A549 (cell line): ENCODE measurements around the gene CEBPZ. TPM values are rescaled to one million over a fixed set of nuclear protein-coding genes. Genes with fewer than 3 reads are reported as not detected.

Experiments used
- ATAC-seq, 2 experiments: fragments of 200-7000 bp in 1 of 2; fragments of >200 bp in 1 of 2; cut with Nextera tagmentation in 1 of 2; cut with Tn5 transposase in 1 of 2; 3 replicates each; pipeline versions ENCODE4 v1.8.0 to v1.9.1; 2018 to 2020; ENCODE audit warnings: mild to moderate bottlenecking in 1 of 2, moderate library complexity in 1 of 2
- CTCF ChIA-PET: fragments of 300-600 bp; sonication (Branson Sonifier 250); formaldehyde crosslinking; extraction: SDS; loops from one replicate; lab custom pipeline; 2021; ENCODE audit warnings: antibody characterized with exemption, inconsistent platforms; lab: Yijun Ruan, JAX
- POLR2A ChIA-PET: fragments of 350-600 bp; formaldehyde crosslinking; extraction: SDS; loops from one replicate; lab custom pipeline; 2021; ENCODE audit warnings: antibody characterized with exemption, inconsistent platforms; lab: Yijun Ruan, JAX
- DNase-seq, 2 experiments: peaks; one replicate each; pipeline versions ENCODE4 v3.0.0 to v3.0.0-alpha.2; 2011 to 2016; ENCODE audit warnings: low read depth in 1 of 2, low spot score in 1 of 2
- FAIRE-seq: peaks from 2 replicates; lab custom pipeline; 2011; peaks lifted over from hg19 to GRCh38; lab: Jason Lieb, UNC
- H3K27ac ChIP-seq, 2 experiments: fragments of >200 bp; sonication (Bioruptor Twin); formaldehyde crosslinking; 3 replicates each; pipeline ENCODE4 v1.5.1; 2016 to 2017
- H3K4me1 ChIP-seq: fragments of >200 bp; sonication (Bioruptor Twin); formaldehyde crosslinking; 3 replicates; pipeline ENCODE4 v1.6.1; 2016
- H3K4me2 ChIP-seq: fragments of >200 bp; sonication (Bioruptor Twin); formaldehyde crosslinking; 3 replicates; pipeline ENCODE4 v1.6.1; 2016
- H3K4me3 ChIP-seq: fragments of >200 bp; sonication (Bioruptor Twin); formaldehyde crosslinking; 3 replicates; pipeline ENCODE4 v1.5.1; 2016
- H3K9me3 ChIP-seq: fragments of >200 bp; sonication (Bioruptor Twin); formaldehyde crosslinking; 3 replicates; pipeline ENCODE4 v1.6.1; 2016
- BCL3 ChIP-seq: fragments of >200 bp; sonication (Bioruptor Twin); formaldehyde crosslinking; IDR thresholded peaks from 3 replicates; pipeline ENCODE4 v1.6.1; 2016
- BHLHE40 ChIP-seq: IDR thresholded peaks from 2 replicates; pipeline ENCODE4 v1.6.1; 2012; ENCODE audit warnings: low read depth, low read length, inconsistent platforms
- CEBPB ChIP-seq, 2 experiments: fragments of >200 bp in 1 of 2; sonication (Bioruptor Twin) in 1 of 2; formaldehyde crosslinking in 1 of 2; IDR thresholded peaks; 2 replicates each; pipeline ENCODE4 v1.6.1; 2012 to 2016
- EHMT2 ChIP-seq: fragments of 200-600 bp; sonication (generic); IDR thresholded peaks from 2 replicates; pipeline ENCODE4 v1.6.1; 2016; ENCODE audit warnings: antibody characterized with exemption, low read depth, mild to moderate bottlenecking, moderate library complexity
- EP300 ChIP-seq, 2 experiments: fragments of >200 bp; sonication (Bioruptor Twin); formaldehyde crosslinking; IDR thresholded peaks; 2 replicates in 1 of 2; 3 replicates in 1 of 2; pipeline ENCODE4 v1.6.1; 2016 to 2017
- MAFK ChIP-seq: fragments of 450-650 bp; IDR thresholded peaks from 2 replicates; pipeline ENCODE4 v1.6.1; 2014; ENCODE audit not compliant: partially characterized antibody
- MAZ ChIP-seq: fragments of 150-350 bp; IDR thresholded peaks from 2 replicates; pipeline ENCODE4 v1.6.1; 2014; ENCODE audit warnings: antibody characterized with exemption, low read depth, low read length, borderline replicate concordance
- NFE2L2 ChIP-seq: fragments of 150-350 bp; conservative IDR thresholded peaks from 2 replicates; pipeline ENCODE4 v1.6.1; 2014; ENCODE audit warnings: low read length
- POLR2AphosphoS2 ChIP-seq: conservative IDR thresholded peaks from 2 replicates; pipeline ENCODE4 v1.6.1; 2012; ENCODE audit warnings: low read length, improper control_type of control experiment, inconsistent platforms
- SMC3 ChIP-seq: fragments of >200 bp; sonication (Bioruptor Twin); formaldehyde crosslinking; IDR thresholded peaks from 3 replicates; pipeline ENCODE4 v1.6.1; 2018; ENCODE audit warnings: inconsistent platforms
- TFCP2L1 ChIP-seq: fragments of 250-450 bp; sonication (Bioruptor Pico); IDR thresholded peaks from 2 replicates; pipeline ENCODE4 v1.5.0; 2021; ENCODE audit warnings: mild to moderate bottlenecking
- ZC3H11A ChIP-seq: fragments of 450-650 bp; IDR thresholded peaks from 2 replicates; pipeline ENCODE4 v1.6.1; 2014; ENCODE audit warnings: antibody characterized with exemption, mild to moderate bottlenecking
- ZNF302 ChIP-seq: fragments of 250-450 bp; sonication (Bioruptor Pico); IDR thresholded peaks from 2 replicates; pipeline ENCODE4 v1.9.0; 2021; ENCODE audit warnings: inconsistent platforms, mild to moderate bottlenecking, moderate library complexity
- WGBS: methylation state at CpG from one replicate; pipeline ENCODE4 v1.1.6; 2017; ENCODE audit errors: missing lambda C conversion rate; 5-methylcytosine and 5-hydroxymethylcytosine counted together
- polyA plus RNA-seq, 4 experiments: library from polyadenylated mRNA; depleted of rRNA in 3 of 4; stranded (reverse); fragments of >200 nt; fragmentation: RNase III in 1 of 4; extraction: RNeasy Plus Mini Kit Qiagen cat#74134 plus additional on column Dnase treatment in 1 of 4; gene quantifications; 2 replicates in 3 of 4; 3 replicates in 1 of 4; pipeline ENCODE4 v1.2.3, GENCODE V29; 2011 to 2017
- TF ChIP-seq, protein P1 (sequence below): IDR thresholded peaks from 2 replicates; pipeline ENCODE4 v1.6.1; 2012; ENCODE audit warnings: low read depth, borderline replicate concordance
- TF ChIP-seq, protein P2 (sequence below): fragments of 200-600 bp; sonication (generic); IDR thresholded peaks from 2 replicates; pipeline ENCODE4 v1.6.1; 2016; ENCODE audit warnings: antibody characterized with exemption, mild to moderate bottlenecking, moderate library complexity
- TF ChIP-seq, protein P3 (sequence below): IDR thresholded peaks from 2 replicates; pipeline ENCODE4 v1.6.1; 2012
- TF ChIP-seq, protein P4 (sequence below): fragments of >200 bp; sonication (Bioruptor Twin); formaldehyde crosslinking; IDR thresholded peaks from 2 replicates; pipeline ENCODE4 v1.6.1; 2016

Gene CEBPZ
- polyA plus RNA-seq, 2 of the 4 experiments (the other 2 are of a cell fraction): 70.9 to 71.5 TPM

- 18% methylated on average over 18 of the region's 18 CpGs for WGBS
- TF ChIP-seq, protein P1, sequence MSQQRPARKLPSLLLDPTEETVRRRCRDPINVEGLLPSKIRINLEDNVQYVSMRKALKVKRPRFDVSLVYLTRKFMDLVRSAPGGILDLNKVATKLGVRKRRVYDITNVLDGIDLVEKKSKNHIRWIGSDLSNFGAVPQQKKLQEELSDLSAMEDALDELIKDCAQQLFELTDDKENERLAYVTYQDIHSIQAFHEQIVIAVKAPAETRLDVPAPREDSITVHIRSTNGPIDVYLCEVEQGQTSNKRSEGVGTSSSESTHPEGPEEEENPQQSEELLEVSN: no peak
- TF ChIP-seq EHMT2: no peak
- TF ChIP-seq MAFK: no peak
- no peak for TF ChIP-seq POLR2AphosphoS2
- TF ChIP-seq ZNF302 (CRISPR knock-in tag): no peak
- TF ChIP-seq, protein P2, sequence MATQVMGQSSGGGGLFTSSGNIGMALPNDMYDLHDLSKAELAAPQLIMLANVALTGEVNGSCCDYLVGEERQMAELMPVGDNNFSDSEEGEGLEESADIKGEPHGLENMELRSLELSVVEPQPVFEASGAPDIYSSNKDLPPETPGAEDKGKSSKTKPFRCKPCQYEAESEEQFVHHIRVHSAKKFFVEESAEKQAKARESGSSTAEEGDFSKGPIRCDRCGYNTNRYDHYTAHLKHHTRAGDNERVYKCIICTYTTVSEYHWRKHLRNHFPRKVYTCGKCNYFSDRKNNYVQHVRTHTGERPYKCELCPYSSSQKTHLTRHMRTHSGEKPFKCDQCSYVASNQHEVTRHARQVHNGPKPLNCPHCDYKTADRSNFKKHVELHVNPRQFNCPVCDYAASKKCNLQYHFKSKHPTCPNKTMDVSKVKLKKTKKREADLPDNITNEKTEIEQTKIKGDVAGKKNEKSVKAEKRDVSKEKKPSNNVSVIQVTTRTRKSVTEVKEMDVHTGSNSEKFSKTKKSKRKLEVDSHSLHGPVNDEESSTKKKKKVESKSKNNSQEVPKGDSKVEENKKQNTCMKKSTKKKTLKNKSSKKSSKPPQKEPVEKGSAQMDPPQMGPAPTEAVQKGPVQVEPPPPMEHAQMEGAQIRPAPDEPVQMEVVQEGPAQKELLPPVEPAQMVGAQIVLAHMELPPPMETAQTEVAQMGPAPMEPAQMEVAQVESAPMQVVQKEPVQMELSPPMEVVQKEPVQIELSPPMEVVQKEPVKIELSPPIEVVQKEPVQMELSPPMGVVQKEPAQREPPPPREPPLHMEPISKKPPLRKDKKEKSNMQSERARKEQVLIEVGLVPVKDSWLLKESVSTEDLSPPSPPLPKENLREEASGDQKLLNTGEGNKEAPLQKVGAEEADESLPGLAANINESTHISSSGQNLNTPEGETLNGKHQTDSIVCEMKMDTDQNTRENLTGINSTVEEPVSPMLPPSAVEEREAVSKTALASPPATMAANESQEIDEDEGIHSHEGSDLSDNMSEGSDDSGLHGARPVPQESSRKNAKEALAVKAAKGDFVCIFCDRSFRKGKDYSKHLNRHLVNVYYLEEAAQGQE: no peak
- no peak for TF ChIP-seq BCL3
- TF ChIP-seq, protein P3, sequence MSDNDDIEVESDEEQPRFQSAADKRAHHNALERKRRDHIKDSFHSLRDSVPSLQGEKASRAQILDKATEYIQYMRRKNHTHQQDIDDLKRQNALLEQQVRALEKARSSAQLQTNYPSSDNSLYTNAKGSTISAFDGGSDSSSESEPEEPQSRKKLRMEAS: no peak
- TF ChIP-seq BHLHE40: no peak
- no peak for TF ChIP-seq SMC3
- TF ChIP-seq, protein P4, sequence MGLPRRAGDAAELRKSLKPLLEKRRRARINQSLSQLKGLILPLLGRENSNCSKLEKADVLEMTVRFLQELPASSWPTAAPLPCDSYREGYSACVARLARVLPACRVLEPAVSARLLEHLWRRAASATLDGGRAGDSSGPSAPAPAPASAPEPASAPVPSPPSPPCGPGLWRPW: no peak
- TF ChIP-seq MAZ: no peak
- no peak for TF ChIP-seq TFCP2L1
- no peak for TF ChIP-seq ZC3H11A
- TF ChIP-seq EP300 (IDR thresholded peaks at IDR 0.05): no peak
- TF ChIP-seq NFE2L2: no peak
- peak overlapping the region; percentile 92 to 95 for H3K27ac ChIP-seq
- H3K4me1 ChIP-seq: peaks cover 22% of the 10 kb centered on the region
- POLR2A ChIA-PET: interaction anchor here (0.6 to 1.5 kb wide), 10 partner anchors 9 to 693 kb away, joined by 3 to 9 read pairs (median 5); partner anchors contain the start of genes CEBPZOS, RMDN2 and STRN
- ATAC-seq: peak; percentile 17 to 39; a peak in 5 of 6 replicates
- CTCF ChIA-PET: interaction anchor here (1.0 to 1.2 kb wide), 2 partner anchors 13 to 26 kb away, joined by 3 read pairs; no protein-coding TSS in a partner anchor
- no peak for FAIRE-seq
- peak; percentile 21 to 48 for DNase-seq
- H3K9me3 ChIP-seq: no peaks in the 10 kb centered on the region
- H3K4me2 ChIP-seq: peak overlapping the region; percentile 94
- peak overlapping the region; percentile 91 for H3K4me3 ChIP-seq
These were observed 936 bp upstream of the CEBPZ start for GRCh38 chr2:37232131-37232933.

DNA sequence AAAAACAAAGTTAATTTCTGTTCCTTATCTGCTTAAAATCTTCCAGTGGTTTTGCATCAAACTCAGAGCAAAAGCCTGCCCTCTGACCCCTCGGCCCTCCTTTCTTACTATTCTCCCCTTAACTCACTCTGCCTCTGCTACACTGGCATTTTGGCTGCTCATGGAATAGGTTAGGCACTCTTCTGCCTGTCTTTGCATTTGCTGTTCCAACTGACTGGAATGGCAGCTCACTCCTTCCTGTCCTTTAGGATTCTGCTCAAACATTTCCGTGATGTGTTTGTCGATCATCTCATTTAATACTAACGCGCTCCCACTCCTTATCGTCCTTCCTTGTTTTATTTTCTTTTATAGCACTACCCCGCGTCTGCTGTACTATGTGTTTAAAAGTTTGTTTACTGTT lies 815 bp downstream of the CEBPZ start:
- no peak for FAIRE-seq
- Histone ChIP-seq H3K4me1 (peaks cover 27% of the 10 kb centered on the region), H3K4me3 (peak overlapping the region; percentile 91), H3K4me2 (peak overlapping the region; percentile 98), H3K27ac (peak overlapping the region; percentile 92 to 95), H3K9me3 (no peaks in the 10 kb centered on the region)
- TF ChIP-seq, protein P2: 0 out of 2 replicates have a peak, but pooled peaks have one; percentile 12
- TF ChIP-seq CEBPB (IDR thresholded peaks at IDR 0.05): no peak
- TF ChIP-seq MAFK: no peak
- TF ChIP-seq NFE2L2: no peak
- ATAC-seq: peak in 1 of 2 experiments; percentile 36; a peak in 3 of 6 replicates
- peak; percentile 15 to 22 for DNase-seq
- 2% methylated on average over 8 of the region's 8 CpGs for WGBS
- ChIA-PET POLR2A (no interaction called here), CTCF (interaction anchor here (1.2 to 1.6 kb wide), 2 partner anchors 10 to 34 kb away, joined by 3 read pairs; no protein-coding TSS in a partner anchor)
